PFSK-1 (cell line): ENCODE results near the gene FITM1.
A peak's percentile ranks its signal among the peaks of the same experiment; 100 is the strongest.

Experiments used
- FOXP2 ChIP-seq: optimal IDR thresholded peaks from 2 replicates; pipeline ENCODE3; 2011; ENCODE audit warnings: borderline replicate concordance, control low read depth, inconsistent platforms; ENCODE audit not compliant: insufficient read depth; ENCODE audit errors: extremely low read length, extremely low read depth
- POLR2AphosphoS5 ChIP-seq: IDR thresholded peaks from 2 replicates; pipeline ENCODE4 v1.6.1; 2012; ENCODE audit warnings: low read depth, mild to moderate bottlenecking, control low read depth, low read length, moderate library complexity
- REST ChIP-seq, 2 experiments: IDR thresholded peaks; 2 replicates each; pipeline versions ENCODE4 v1.6.1 to v1.8.0; 2011 to 2012; ENCODE audit warnings: low read depth in 2 of 2, low read length in 2 of 2, control low read depth in 1 of 2, inconsistent platforms in 1 of 2, mild to moderate bottlenecking in 1 of 2, moderate library complexity in 1 of 2; ENCODE audit not compliant: insufficient read depth in 1 of 2
- SIN3A ChIP-seq: IDR thresholded peaks from 2 replicates; pipeline ENCODE4 v1.6.1; 2012; ENCODE audit warnings: mild to moderate bottlenecking, low read length, moderate library complexity, borderline replicate concordance; ENCODE audit not compliant: insufficient read depth
- TAF1 ChIP-seq: IDR thresholded peaks from 2 replicates; pipeline ENCODE4 v1.6.1; 2012; ENCODE audit warnings: low read length, control low read depth, borderline replicate concordance; ENCODE audit not compliant: insufficient read depth

Gene FITM1

GRCh38 chr14:24139272-24139934 is 8.9 kb downstream of the FITM1 start:
- TF ChIP-seq FOXP2 (no peak), SIN3A (no peak), POLR2AphosphoS5 (no peak), TAF1 (no peak), REST (IDR thresholded peaks at IDR 0.05; ENCODE audit: insufficient read depth in 1 of 2, low read depth in 2 of 2, low read length in 2 of 2) (no peak)

DNA sequence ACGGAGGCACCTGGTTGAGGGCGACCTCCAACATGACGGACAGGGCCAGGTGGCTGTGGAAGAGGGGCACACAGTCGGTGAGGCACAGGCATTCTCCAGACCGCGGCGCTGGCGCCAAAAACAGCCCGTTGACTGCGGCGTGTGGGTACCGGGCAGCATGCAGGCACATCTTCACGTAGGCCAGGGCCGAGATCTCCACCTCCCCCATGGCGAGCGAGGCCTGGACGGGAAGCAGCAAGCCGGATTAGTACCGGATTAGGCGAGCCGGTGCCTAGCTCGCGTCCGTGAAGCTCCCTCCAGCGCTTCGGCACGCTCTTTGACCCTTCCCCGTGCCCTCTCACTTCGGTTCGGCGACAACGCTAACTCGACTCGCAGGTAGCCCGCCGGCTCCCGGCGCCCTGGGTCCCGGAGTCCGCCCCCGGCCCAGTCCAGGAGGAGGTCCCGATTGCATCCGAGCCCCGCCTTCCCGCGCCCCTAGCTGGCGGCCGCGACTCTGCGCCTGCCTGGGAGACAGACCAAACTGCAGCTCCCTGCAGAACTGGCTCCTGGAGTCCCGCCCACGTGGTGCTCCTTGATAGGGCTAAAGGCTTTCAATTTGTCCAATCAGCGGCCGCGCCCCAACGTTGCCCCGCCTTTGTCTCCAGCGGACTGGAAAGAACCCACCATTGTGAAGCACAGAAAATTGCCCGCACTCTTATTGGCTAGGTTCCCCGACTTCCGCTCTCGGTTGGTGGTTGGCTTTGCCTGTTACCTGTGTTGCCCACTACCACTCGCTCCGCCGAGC is 10.8 kb downstream of the FITM1 start, which contains the start of gene EMC9:
EMC9 (minus strand) TSS at position 495 of the 784 bp plus-strand sequence; CDS start at position 208, 287 bp downstream.
- TF ChIP-seq REST (IDR thresholded peaks at IDR 0.05; ENCODE audit: insufficient read depth in 1 of 2, low read depth in 2 of 2, low read length in 2 of 2): 0 out of 4 replicates have a peak, but pooled peaks of 1 of the 2 experiments have one; percentile 6
- TF ChIP-seq TAF1: peak; percentile 83; the same call in 1 of the 2 replicates
- peak; percentile 69 for TF ChIP-seq POLR2AphosphoS5
- TF ChIP-seq SIN3A: no peak
- TF ChIP-seq FOXP2: no peak

- TF ChIP-seq REST (IDR thresholded peaks at IDR 0.05; ENCODE audit: insufficient read depth in 1 of 2, low read depth in 2 of 2, low read length in 2 of 2) (no peak), POLR2AphosphoS5 (no peak), FOXP2 (no peak), SIN3A (no peak), TAF1 (no peak)
Observed at GRCh38 chr14:24143511-24143910, 13.1 kb downstream of the FITM1 start.

DNA sequence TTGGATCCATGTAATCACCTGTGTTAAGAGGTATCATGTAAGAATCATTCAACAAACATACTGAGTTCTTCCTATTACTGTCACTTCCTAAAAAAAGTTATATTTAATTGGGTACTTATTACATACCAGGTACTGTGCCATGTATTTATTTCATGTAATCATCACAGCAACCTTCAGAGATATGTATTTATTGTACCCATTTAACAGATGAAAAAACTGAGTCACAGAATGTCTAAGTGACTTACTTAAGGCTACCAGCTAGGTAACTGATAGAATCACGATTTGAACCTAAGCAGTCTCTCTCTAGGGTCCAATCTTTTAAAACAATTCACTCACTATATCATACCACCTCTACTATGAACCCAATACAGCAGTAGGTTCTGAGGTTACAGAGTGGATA is 14.0 kb downstream of the FITM1 start:
- no peak for TF ChIP-seq FOXP2
- TF ChIP-seq REST (IDR thresholded peaks at IDR 0.05; ENCODE audit: insufficient read depth in 1 of 2, low read depth in 2 of 2, low read length in 2 of 2): no peak
- TF ChIP-seq POLR2AphosphoS5: no peak
- no peak for TF ChIP-seq SIN3A
- TF ChIP-seq TAF1: no peak
